Activated T-cell treated with anti-CD3 and anti-CD28 coated beads for 48 hours (primary cell): ENCODE results near the gene SSNA1.

Source experiments
- DNase-seq: peaks from one replicate; pipeline ENCODE4 v3.0.0-alpha.2; 2020; ENCODE audit warnings: low read depth

SSNA1 gene

DNA sequence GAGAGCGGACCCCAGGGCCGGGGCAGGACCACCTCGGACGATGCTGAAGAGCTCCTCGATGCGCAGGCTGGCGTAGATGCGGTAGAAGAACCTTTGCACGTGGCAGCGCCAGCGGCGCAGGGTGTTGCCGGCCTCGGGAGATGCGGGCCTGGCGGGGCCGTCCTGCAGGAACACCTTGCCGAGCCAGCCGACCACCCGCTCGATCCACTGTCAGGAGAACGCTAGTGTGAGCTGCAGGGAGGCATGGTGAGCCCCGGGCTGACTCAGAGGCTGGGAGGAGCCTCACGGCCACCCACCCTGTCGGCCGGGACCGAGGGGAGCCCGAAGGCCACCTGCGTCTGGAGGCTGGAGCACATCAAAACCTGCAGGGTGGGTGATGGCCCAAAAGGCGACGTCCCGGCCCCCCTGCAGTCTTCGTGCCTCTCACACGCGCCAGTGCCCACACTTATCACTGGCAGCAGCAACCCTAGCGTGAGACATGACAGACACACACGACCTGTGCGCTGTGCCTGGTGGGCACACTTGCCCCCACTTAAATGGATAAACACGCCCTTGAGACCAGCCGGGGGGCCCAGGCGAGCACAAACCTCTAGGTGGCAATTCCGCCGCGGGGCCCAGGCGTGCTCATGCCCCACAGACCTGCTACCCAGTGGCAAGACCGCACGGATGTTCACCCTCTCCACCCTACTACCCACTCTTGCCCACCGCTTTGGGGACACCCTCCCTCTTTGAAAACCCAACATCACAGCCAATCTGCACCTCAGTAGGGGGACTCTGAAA, 3.4 kb upstream of the SSNA1 start:
- DNase-seq, result no peak

DNA sequence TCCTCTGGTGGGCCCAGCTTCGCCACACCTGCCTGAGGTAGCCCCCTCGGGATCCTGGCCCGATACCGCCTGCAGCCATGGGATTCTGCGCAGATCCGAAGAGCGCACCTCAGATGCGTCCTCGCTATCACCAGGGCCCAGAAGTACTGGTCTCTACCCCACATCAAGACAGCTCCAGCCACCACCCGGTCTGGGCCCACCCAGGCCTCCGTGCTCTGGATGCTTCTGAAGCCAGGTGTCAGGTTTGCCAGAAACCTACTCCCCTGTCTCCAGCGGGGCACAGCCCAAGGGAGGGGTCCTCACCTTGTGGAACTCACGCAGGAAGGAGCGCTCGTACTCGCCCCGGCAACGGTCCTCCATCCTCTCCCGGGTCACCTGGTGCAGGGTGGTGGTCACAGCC, 2.6 kb upstream of the SSNA1 start:
- DNase-seq, result no peak

GRCh38 chr9:137186385-137186784, 2.1 kb upstream of the SSNA1 start:
- DNase-seq, result no peak

DNA sequence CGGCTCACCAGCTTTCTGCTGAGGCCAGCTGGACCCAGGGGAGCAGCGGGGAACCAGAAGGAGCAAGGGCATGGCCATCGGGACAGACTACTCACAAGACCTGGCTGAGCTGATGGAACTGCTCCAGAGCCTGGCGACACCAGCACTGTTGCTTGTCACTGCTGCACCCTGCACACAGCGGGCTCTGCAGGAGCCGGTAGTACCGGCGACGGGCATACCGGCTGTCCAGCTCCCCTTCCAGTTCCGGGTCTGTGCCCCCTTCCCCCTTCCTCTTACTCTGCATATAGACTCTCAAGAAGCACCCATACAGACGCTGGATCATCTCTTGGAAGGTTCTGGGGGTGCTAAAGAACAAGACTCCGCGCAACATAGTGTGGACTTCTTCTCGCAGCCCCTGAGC, 1.1 kb upstream of the SSNA1 start:
- DNase-seq, result no peak

DNA sequence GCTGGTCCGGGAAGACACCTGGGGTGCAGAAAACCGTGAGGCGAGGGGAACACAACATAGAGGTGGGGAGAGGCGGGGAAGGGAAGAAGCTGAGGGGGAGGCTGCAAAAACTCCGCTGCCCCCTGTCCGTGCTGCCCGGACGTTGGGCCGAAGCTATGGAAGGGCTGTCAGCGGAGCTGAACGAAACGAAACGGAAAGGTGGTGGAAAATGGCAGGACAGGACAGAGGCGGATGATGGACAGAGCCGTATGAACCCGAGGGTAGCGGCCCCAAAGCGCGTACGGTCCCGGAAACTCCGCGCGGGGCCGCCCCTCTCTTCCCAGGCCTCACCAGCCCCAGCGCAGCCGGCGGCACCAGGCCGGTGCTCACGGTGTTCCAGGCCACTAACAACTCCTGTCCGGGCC, 388 bp upstream of the SSNA1 start:
- no peak for DNase-seq

DNA sequence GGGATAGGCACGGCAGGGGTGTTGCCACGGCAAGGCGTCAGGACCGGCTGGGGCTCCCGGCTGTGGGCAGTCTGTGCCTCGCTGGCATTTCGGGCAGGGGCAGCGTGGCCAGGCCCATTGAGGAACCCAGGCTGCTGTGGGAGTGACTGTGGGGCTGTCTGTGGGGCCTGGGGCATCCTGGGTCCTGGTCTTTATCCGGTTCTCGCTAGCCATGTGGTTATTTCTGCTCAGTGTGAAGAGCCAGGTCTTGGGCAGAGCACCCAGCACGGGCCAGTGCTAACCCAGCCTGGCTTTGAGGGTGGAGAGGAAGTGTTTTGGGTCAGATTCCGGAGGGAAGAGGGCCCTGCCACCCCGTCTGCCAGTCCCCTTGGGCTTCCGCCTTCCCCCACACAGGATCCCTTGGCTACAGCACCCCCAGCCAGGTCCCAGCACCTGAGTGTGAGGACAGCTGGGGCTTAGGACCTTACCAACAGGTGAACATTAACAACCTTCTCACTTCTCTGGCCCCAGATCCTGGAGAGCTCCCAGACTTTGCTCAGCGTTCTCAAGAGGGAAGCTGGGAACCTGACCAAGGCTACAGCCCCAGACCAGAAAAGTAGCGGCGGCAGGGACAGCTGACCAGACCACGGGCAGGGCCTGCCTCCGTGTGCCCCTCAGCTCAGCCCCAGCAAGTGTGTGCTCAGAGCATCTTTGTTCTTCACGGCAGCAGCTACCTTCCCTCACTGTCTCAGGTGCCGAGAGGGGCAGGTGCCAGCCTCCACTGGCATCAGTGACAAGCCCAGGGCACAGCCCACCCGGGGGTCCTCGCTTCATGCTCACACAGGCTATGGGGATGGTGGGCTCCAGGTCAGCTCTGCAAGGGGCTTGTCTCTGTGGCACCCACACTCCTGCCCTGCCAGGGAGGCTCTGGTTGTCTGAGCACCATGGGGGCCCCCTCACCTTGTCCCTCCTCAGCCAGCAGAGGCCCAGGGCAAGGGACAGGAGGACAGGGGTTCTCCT, 1.1 kb downstream of the SSNA1 start:
- no peak for DNase-seq

DNA sequence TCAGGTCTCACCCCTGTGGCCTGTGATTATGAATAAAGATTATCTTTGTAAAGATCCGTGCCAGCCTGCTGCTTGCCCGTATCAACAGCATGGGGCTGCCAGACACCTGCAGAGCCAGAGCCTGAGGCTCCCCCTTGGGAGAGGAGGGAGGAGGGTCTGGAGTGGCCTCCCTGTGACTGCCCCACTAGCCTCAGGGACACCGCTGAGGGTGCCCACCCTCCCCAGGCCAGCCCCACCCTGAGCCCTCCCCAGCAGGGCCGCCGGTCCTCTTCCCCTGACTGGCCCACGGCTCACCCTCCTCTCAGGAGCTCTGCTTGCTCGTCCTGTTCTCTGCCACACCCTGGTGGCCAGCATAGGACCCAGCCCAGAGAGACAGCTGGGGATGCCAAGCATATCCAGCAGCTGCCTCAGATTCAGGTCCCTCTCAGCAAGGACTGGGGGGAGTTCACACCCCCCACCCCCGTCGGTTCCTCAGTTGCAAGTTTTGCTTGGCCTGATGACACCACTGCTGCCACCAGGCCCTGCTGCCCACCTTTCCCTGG, 1.9 kb downstream of the SSNA1 start:
- no peak for DNase-seq

DNA sequence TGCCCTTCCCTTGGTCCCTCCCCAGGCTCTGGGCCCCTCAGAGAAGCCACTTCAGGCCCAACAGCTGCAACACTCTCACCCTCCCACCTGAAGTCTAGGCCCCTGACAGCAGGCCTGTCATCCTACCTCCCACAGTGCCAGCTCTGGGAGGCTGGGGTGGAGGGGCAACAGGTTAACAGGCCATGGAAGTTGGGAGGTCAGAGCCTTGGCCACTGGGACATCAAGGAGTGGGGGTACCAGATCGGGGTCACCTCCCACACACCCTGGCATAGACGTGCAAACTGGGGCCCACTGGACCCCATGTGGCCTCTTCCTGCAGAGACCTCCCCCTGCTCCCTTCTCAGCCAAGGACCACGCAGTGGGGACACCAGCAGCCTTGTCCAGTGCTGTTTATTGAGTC, 2.8 kb downstream of the SSNA1 start:
- DNase-seq, result no peak

DNA sequence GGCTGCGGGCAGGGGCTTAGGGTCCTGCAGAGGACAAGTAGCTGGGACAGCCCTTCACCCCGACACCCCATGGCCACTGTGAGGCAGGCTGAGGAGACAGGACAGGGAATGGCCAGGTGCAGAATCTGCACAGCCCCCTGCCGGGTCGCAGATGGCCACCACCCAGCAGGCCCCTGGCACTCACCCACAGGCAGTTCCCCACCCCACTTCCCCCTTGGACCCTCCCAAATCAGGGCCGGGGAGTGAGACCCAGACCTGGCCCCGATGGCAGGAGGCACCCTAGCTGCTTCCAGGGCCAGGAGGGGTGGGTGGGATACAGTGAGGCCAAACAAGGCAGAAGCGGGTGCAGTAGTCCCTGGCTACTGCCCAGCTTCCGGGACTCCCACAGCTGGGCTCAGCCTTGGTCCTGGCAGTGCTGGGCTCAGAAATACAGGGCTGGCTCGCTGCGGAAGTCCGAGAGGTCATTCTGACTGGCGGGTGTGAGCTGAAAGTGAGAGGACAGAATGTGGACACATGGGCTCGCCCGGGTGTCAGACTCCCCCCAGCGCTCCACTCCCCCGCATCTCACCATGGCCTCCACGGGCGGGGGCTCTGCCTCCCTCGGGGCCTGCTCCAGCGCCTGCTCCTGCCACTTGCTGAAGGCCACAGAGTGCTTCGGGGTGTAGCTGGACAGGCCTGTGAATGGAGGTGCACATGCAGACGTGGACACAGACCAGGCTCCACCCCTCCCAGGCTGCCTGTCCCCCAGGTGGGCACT, 3.4 kb downstream of the SSNA1 start:
- DNase-seq, result no peak

DNA sequence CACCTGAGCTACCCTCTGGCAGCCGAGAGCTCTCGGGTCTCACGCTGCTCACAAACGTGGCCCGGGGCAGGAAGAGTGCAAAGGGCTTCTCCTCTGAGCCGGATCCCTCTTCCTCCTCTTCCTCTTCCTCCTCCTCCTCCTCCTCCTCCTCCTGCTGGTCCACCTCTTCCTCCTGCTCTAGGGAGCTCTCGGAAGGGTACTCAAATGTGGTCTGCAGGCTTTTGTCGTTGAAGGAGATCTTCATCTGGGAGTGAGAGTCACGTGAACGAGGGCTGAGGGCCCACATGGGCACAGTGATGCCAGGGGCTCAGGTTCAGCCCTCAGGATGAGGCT, 3.9 kb downstream of the SSNA1 start:
- no peak for DNase-seq

GRCh38 chr9:137192859-137193258, 4.4 kb downstream of the SSNA1 start:
- DNase-seq, result no peak

- DNase-seq, result no peak
These were observed 5.3 kb downstream of the SSNA1 start for GRCh38 chr9:137193771-137194170.

GRCh38 chr9:137194388-137194787, 5.9 kb downstream of the SSNA1 start:
- DNase-seq, result no peak

DNA sequence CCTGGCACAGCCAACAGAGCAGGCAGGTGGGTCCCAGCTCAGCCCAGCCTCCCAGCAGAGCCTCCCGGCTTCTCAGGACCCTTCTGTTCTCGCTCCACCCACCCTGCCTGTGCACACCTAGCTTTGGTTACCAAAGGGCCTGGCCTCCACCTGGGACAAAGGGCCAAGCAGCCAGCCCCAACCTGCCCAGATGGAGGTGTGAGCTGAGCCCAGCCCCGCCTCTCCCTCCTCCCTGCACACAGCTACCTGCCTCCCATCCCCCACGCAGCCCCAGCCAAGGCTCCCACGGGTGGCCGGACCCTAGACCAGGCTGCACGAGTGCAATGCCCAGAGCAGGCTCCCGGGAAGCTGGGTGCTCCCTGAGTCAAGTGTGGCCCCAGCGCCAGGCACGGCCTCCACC, 6.4 kb downstream of the SSNA1 start:
- DNase-seq, result no peak

DNA sequence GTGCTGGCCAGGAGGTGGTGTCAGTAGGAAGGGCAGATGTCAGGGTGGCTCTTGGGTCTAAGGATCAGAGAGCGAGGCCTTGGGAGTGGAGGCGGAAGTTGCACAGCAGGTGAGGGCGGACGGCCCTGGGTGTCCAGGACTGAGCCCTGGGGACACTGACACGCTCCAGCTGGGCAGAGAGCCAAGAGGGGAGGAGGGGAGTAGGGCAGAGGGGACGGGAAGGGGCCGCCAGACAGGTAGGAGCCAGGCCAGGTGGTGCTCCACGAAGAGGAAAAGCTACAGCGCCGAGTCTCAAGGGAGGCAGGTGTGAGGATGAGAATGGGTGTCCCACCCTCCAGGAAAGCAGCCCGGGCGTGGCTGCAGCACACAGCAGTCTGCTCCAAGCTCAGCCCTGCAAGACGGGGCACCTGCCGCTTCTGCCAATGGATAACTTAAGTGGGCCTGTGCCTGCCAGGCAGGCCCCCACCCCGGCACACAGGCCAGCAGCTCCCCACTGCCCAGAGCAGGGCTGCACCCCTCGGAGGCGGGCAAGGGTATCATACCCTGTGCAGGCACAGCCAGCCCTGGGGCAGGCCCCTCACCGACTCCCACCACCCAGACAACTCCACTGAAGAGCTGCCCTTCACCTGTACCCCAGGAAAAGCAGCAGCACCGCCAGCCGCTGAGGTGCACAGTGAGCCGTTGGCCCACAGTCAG, 7.2 kb downstream of the SSNA1 start:
- no peak for DNase-seq

DNA sequence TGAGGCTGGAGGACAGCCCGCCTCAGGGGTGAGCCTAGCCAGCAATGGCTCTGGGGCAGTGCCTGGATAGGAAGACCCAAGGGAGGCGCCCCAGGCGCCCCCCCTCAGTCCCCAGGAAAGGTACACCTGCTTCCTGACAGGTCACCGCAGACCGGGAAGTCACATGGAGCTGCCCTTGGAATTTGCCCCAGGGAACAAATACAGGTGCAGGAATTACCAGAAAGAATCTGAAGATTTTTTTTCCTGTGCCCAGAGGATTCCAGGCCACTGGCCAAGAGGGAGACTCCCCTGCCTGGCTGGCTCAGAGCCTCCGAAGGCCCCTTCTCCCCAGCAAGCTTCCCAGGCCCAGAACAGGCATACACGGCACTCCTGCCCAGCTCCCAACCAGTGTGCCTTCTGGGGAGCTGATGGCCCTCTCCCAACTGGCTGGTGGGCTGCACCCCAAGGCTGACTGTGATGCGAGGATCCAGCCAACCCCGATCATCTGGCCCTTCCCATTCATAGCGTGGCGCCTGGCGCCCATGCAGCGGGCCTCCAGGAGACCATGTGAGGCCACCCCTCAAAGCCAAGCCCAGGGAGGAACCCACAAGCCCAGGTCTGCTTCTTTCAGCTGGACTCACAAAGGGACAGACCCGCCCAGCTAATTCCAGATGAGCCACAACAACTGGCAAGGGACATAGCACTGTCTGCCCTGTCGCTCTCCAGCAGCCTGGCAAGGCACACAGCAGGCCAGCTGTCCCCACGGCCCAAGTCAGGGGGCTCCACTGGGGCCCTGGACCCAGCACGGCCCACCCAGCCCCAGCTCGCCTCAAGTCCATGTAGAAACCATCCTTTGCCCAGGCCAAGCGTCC, 9.8 kb downstream of the SSNA1 start:
- DNase-seq, result no peak

- no peak for DNase-seq
These were observed 10.4 kb downstream of the SSNA1 start for GRCh38 chr9:137198902-137199283.

DNA sequence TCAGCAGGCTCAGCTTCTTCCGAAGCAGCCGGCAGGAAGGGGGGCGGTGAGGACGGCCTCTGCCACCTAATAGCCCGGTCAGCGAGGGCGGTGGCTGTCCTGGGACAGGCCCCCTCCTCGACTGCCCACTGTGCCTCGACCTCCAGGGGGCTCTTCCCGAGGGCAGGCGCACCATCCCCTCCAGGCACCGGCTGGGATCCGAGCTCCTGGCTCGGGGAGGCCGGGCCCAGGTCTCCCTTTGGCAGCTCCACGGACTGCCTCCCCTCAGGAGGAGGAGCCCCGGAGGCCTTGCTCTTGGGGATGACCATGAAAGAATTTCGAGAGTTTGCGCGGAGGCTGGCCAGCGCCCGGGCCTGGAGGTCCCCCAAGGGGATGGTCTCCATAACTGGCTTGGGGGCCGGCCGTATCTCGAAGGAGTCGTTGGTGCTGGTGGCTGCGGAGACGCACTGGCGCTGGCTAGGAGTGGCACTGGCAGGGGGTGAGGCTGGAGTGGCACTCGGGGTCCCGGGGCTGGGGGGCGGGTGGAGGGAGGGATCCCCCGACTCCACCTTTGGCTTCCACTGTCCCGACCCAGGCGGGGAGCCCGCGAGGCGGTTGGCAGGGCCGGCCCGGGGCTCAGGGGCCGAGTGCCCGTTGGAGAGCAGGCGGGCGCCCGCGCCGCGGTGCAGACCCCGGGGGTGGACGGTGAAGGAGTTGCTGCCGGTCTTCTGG, 11.1 kb downstream of the SSNA1 start:
- no peak for DNase-seq

DNA sequence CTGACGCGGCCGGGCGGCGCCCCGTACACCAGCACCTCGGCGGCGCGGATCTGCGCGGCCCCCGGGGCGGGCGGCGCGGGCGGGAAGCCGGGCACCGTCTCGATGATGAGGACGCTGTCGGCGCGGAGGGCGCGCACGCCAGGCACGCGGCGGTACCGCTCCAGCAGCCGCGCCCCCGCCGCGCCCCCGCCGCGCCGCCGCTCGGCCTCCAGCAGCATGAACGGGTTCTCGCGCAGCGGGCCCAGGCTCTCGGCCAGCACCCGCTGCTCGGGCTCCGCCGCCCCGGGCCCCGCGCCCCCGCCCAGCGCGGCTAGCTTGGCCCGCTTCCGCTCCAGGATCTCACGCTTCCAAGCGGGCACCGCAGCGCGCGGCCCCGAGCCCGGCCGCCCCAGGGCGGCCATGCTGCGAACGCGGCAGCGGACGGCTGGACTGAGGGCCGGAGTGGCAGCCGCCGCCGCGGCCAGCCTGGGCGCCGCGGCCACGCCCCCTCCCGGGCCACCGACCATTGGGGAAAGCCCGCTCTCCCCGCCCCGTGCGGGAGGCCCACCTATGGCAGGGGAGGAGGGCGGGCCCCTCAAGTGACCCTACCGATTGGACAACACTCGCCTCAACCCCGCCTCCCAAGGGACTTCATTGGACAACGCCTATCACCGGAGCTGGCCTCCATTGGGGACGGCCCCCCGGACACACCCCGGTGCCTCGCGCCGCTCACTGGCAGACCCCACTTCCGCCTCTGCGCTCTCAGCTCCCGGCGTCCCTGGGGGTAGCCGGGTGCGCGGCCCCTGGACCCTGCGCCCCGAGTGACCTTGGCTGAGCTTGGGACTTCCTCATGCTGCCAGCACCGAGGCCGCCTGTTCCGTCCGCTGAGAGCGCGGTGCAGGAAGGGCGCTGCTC, 12.1 kb downstream of the SSNA1 start, which contains the start of gene TPRN:
TPRN (minus strand) TSS at position 431 of the 894 bp plus-strand sequence; CDS start at position 401, 30 bp downstream.
- DNase-seq, result peak; percentile 97
